GM18519 (cell line): ENCODE results near the gene SPAG17.
A peak's percentile ranks its signal among the peaks of the same experiment; 100 is the strongest.

Experiments
- ATAC-seq: cut with Tn5 transposase; IDR thresholded peaks from one replicate; pipeline ENCODE4 v1.9.1; 2021; ENCODE audit warnings: mild to moderate bottlenecking, moderate library complexity; ENCODE audit not compliant: unreplicated experiment, low FRiP score

Gene SPAG17

DNA sequence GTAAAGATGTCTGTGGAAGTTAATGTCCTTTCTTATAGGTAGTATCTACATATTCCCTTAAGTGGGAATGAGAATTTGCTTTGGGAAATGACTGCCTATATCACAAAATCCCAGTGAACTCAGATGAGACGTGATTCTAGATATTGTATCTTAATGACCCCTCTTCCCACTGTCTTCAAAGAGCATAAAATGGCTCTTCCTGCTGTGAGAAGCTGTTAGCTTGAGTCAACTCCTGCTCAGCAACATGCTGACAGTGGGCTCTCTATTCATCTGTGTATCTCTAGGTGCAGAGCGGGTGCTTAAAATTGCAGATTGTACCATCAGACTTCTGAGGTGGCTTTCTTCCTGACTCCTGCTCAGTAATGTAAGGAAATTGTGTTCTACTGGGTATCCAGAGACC lies 100.6 kb downstream of the SPAG17 start:
- ATAC-seq, result no peak

DNA sequence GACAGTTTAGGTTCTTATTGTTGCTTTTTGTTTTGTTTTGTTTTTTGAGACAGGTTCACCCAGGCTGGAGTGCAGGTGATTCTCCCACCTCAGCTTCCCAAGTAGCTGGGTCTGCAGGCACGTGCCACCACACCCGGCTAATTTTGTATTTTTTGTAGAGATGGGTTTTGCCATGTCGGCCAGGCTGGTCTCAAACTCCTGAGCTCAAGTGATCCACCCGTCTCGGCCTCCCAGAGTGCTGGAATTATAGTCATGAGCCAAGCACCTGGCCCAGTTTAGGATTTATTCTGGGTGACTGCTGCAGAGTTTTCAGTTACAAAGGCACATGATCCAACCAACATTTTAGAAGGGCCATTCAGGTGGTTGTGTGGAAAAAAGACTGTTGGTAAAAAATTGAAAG lies 102.0 kb downstream of the SPAG17 start:
- ATAC-seq, result no peak

DNA sequence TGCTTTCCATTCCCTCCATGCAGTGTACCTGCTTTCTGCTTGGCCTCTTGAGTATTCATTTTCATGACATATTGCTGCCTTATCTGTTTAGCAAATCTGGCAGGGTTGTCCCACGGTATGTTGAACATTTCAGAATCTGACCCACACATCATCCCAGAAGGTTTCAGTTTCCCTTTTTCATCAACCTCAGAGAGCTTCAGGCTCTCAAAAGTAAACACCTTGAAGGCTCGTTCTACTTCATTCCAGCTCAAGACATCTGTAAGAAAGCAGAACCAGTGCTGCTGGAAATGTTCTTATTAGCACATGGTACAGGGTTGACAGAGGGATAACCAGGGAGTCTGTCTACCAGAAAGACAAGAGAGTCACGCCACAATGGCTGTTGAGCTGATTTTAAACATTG lies 103.6 kb downstream of the SPAG17 start:
- ATAC-seq, result peak; percentile 80

DNA sequence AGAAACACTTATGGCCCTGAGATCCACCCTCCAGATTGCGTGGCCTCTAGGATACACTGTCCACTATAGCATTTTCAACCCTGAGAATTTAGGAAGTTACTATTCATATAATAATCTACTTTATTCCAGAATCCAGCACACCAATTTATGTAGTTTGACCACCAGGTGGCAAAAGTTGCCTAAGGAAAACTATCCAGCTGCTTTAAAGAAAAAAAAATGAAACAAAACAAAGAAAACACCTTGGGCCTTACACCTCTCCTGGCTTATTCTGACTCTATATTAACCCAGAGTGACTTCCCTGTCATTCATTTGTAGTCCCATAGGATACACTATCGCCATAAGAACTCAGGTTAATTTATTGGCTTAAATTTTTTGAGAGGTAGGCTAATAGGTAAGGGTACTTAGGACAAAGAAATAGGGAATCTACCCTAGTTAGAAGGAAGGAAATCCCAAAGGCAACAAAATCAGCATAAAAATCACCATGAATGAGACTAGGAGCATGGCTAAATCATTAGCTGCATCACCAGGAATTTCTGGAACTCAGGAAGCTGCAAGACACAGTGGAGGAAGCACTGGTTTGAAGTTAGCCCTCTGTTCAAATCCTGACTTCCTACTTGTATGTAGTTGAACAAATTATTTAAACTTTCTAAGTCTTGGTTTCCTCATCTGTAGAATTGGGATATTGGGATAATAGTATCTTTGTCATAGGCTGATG lies 107.5 kb downstream of the SPAG17 start:
- no peak for ATAC-seq

DNA sequence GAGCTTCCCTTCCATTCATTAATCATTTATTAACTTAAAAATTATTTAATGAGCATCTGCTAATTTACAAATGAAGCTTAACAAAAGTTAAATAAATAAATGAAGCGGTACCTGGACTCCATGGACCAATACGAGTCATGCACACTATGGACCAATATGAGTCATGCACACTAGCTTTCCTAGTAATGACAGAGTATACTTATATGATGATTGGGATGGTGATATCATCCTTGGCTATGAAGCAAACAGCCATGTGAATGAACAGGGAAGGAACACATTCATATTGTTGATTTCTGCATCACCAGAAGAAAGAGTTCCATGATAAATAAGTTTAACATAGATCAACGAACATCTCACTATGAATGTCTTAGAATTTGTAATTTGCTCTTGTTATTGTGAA lies 109.9 kb downstream of the SPAG17 start:
- no peak for ATAC-seq

DNA sequence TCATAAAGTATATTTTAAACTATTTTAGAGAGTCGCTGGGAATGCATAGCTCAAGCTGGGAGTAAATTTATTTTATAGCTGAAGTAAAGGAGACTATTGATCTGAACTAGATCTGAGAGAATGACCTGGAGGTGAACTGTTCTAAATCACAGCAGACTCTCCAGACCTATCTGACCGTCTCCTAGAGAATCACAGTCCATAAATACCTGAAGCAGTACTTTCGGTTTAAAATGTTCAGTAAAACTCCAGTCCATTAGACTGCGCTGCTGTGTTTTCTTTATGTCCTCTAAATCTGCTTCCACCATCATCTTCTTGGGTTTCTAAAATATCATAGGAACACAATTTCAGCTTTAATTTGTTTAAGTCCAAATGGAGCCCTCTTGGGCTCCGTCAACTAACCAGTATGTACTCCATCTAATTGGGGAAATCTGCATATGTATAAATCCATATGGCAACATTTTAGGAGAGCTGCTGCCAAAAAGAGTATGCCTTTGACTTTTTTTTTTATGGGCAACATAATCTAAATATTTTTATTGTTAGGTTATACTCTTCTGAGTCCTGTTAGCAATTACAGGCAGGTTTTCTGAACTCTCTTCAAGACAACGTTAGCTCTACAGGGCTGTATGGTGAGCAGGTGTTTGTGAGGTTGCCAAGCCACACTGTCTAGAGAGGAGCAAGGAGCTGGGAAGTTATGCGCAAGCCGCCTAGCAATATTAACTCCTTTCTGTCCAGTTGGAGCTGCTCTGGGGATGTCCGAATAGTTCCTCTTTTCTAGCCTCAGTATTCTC lies 111.2 kb downstream of the SPAG17 start:
- ATAC-seq, result no peak

DNA sequence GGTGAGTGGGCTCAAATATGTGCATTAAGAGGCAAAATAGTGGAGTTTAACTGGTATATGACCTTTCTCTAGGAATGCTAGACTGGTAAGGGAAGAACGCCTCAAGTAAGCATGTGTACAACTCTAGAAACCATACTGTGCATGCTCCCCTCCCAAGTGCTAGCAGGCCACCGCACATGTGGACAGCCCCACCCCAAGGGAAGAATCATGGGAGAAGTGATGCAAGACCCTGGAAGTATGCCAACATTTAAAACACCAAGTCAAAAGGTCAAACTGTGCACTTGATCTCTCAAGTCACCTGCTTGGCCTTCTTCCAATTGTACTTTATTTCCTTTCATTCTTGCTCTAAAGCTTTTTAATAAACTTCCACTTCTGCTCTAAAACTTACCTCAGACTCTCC lies 135.0 kb downstream of the SPAG17 start:
- no peak for ATAC-seq

DNA sequence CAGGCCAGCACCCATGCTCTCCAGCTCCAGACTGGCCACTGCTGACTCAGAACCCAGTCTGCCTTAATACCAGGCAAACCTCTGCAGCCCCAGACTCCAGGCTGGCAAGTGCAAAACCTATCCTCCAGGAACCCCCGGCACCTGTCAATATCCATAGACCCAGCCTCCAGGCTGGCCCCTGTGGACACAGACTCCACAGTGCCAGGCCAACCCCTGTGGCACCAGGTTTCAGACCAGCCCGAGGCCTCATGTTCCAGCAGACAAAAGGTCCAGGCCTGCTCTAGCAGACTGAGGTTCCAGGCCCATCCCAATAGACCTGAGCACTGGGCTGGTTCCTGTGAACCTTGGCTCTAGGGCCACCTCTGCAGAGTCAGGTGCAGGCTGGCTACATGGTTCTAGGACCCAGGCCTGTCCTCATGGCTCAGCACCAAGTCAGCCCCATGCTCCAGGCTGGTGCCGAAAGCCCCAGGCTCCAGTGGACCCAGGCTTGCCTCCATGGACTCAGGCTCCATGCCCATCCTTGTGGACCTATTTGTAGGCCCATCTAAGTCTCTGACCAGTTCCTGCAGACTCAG lies 137.3 kb downstream of the SPAG17 start:
- no peak for ATAC-seq

DNA sequence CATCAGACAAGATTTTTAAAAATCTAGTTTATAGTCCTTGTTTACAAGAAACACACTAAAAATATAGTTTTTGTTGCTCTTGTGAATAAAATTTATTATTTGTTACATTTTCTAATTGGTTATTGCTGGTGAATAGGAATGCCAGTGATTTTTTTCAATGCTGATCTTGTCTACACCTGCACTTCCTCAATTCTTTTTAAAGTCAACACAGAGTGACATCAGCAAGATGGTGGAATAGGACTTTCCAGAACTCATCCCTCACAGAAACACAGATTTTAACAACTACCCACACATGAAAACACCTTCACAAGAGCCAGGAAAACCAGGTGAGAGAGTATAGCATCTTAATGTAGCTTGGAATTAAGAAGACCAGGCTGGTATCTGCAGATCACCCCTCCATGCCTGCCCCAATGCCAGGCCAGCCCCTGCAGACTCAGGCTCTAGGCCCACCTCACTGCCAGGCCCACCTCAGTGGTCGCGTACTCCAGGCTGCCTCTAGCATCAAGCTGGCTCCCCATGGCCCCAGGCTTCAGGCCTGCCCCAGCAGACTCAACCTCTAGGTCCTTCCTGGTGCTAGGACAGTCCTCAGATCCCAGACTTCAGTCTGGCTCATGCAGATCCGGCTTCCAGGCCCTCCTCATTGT lies 137.9 kb downstream of the SPAG17 start:
- ATAC-seq, result no peak

DNA sequence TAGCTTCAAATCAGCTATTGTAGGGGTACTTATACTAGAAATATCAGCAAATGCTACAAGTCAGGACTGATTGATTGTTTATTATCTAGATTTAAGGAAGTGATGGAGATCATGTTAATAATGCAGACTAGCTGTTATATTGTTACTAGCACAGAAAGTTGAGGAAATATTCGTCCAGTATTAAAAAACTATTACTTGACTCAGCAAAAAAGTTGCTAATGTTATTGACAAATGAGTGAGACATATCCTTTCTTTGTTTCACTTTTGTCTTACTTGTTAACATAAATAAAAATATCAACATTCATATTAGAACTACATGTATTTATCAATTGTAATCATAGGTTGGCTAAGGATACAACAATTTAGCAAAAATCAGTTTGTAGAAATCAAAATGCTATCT lies 141.4 kb downstream of the SPAG17 start:
- no peak for ATAC-seq

DNA sequence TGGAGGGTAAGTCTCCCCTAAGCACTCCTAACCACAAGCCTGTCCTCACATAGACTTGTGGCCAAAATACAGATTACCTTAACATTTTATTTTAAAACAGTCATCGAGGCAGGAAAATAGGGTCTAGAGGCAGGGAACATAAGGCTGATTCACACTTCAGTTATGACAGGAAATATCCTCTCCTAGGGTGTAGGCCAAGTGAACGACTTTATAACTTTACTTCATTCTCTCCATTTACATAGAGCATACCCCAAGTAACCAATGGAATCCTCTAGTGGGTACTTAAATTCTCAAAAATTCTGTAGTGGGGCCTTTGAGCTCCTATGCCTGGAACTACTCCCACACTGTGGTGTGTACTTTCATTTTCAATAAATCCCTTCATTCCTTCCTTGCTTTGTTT lies 142.5 kb downstream of the SPAG17 start:
- no peak for ATAC-seq

DNA sequence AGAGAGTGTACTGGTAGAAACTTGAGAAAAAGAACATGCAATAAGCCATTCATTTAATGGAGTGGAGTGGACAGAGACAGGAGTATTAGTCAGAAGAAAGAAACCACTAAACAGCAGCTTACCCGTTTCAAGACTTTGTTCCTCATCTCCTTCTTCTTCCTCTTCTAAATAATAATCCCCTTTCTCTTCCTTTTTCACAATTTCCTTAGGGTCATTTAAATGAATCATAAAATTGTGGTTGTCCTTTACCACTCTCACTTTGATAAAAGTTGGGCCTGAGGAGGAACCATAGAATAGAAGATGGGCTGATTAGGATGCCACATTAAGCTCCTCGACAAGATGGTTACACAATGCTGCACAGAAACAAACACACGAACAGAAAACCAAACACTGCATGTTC lies 145.9 kb downstream of the SPAG17 start:
- ATAC-seq, result no peak

DNA sequence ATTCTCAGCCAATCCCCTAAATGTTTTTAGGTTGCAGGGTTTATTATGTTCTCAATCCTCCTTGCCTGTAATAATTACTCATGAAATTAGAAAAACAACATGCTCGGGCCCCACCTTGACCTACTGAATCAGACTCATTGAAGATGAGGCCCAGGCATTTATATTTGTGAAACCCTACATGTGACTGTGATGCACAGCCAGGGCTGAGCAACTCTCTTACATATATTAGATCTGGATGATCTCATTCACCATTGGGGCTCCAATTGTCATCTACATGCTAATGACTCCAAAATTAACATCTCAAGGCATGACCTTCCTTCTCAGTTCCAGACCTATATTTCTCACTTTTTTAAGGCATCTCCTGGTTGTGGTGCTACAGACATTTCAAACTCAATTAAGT lies 152.1 kb downstream of the SPAG17 start:
- no peak for ATAC-seq

DNA sequence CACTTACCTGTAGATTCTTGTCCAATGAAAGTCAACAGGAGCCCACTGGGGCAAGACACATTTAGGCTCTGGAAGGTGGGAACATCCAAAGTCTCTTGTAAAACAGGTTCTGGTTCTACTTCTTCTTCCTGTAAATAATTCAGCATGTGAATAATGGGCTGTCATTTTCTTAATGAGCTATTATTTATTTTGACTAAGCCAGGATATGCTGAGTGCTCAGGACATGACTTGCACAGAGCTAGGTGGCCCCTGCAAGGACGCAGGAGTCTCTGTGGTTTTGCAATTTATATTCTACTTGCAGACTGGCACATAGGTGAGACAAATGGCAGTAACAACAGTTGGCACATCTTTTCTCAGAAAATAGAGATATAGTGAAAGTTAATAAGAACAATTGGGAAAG lies 156.8 kb downstream of the SPAG17 start:
- ATAC-seq, result no peak

DNA sequence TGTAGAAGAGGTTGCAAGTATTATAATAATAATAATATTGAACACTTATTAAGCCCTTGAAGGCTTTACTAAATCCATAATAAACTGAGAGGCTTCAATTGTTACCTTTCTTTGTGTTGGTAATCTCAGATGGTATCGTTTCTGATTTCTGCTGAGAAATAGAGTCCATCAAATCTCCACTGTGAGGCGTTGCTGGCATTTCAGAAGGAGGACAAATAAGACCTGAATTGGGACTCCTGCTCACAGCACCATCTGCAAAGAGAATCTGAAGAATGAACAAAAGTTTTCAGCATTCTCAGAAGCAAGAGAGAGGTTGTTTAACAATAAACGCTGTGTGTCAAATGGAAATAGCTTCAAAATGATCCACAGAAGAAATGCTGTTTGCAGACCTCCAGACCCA lies 161.8 kb downstream of the SPAG17 start:
- ATAC-seq, result no peak

DNA sequence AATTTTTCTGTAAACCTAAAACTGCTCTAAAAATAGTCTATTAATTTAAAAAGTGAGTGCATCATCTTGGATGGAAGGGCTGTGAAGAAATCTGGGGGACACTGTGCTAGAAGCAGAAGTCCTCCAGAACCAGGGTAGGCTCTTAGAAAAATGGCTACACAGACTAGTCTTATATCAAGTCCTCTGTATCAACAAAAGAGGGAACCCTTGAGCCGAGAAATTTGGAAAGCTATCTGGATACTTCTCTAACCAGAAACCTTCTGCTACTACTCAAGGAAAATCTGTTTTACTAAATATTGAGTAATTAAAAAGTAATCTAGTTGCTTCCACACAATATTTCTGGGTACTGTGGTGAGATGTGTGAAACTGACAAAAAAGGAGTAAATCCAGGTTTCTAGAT lies 163.4 kb downstream of the SPAG17 start:
- ATAC-seq, result no peak

DNA sequence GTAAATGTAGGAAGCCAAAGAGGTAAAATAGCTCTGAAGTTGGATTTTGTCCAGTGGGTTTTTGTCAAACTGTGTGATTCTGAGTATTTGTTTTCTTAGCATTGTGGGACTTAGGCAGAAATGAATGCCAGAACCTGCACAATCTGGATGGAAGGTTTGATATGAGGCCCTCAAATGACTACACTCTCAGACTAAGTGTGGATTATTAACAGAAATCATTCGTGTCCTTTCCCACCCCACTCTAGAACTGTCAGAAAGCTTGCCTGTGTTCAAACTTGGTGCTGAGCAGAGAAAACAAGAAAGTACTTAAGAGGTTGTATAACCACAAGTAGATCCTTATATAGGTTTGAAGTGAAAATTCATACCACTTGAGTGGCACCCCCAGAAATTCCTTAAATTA lies 167.0 kb downstream of the SPAG17 start:
- ATAC-seq, result no peak

DNA sequence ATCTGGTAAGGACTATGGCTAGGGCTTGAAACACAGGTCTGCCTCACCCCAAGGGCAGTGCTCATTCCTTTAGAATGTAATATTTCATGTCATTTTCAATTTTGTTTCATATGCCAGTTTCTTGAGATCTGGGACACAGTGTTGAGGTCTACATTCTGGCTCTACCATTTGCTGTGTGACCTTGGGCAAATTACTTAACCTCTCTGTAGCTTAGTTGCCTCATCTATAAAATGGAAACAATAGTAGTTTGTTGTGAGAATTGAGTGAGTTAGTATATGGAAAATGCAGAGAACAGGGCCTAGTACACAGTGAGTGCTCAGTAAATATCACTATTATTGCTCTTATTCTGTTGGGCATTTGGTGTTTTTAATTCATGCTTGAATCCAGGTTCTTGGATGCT lies 171.1 kb downstream of the SPAG17 start:
- ATAC-seq, result no peak

DNA sequence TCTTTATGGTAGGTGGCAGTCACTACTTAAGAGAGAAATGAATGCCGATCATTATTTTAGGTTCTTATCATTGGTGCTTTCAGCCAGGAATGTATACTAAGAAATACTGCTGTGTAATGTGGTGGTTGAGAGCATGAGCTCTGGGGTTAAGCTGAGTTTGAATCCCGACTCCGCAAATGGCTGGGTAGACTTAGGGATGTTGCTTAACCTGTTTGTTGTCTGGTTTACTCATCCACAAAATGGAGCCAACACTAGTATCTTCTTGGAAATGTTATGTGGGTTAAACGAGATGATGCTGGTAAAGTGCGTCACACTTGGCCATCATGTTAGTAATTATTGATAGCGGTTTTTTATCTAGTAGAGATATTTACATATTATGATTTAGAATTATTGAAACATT lies 171.7 kb downstream of the SPAG17 start:
- no peak for ATAC-seq

DNA sequence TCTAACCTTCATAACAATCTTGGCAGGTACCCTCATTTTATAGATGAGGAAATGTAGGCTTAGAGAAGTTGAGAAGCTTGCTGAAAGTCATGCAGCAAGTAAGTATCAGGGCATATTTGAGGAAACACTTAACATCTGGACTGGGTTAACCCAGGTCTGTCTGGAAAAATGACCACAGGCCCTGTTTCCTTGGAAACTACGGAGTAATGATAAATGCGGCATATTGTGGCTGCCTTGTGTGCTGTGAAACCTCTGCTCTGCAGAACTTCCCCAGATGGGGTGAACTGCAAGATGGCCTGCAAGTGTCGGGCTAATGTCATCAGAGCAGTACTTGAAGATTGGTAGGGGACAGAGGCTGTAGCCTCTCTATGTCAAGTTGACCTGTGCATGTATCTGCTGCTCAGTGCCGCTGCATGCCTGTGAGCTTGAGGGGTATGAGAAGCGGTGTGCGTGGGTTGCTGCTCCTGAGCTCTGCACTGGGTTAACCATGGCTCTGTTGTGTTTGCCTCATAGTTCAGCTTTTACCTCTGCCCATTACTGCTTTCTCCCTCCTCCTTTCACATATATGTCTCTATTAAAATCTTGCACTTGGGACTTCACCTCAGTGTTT lies 172.4 kb downstream of the SPAG17 start:
- no peak for ATAC-seq

DNA sequence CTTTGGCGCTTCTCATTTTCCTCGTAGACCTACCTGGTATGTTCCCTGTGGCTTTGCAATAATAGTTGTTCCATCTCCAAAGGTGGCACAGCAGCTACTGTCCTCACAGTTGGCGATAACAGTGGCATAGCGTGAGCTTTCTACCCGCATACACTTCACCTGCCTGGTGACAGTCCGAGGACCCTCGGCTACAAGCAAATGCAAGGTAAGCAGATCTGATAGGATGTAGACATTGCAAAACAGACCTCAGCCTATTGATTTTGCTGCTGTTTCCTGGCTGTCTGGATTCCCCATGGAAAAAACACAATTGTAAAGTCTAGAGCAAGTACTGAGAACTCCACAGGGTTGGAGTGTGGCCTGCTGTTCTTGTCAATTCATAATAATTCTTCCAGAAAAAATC lies 177.0 kb downstream of the SPAG17 start:
- no peak for ATAC-seq
